Osteoblast (primary cell): ENCODE measurements around the gene TRIM56. TPM values are rescaled to one million over a fixed set of nuclear protein-coding genes. Genes with fewer than 3 reads are reported as not detected.
"Not testable (repeated sequence)": the region's sequence is repeated elsewhere in the genome, so short reads cannot be mapped to it uniquely, and the experiment has no call there.

Source experiments
- DNase-seq: peaks from one replicate; pipeline ENCODE4 v3.0.0; 2011; ENCODE audit warnings: low spot score, mixed read lengths; ENCODE audit not compliant: insufficient read length; ENCODE audit errors: missing footprints
- H2AFZ ChIP-seq: 2 replicates; pipeline ENCODE4 v1.6.0; 2011; ENCODE audit warnings: mild to moderate bottlenecking, low read length
- H3K27ac ChIP-seq: 2 replicates; pipeline ENCODE4 v1.5.1; 2011; ENCODE audit warnings: mild to moderate bottlenecking, low read depth, low read length, moderate library complexity
- H3K27me3 ChIP-seq: 2 replicates; pipeline ENCODE4 v1.6.0; 2012; ENCODE audit warnings: mild to moderate bottlenecking, control low read depth, inconsistent platforms, low read length, moderate library complexity; ENCODE audit not compliant: insufficient read depth
- H3K36me3 ChIP-seq: 2 replicates; pipeline ENCODE4 v1.5.1; 2011; ENCODE audit warnings: mild to moderate bottlenecking, low read length, control low read depth, moderate library complexity; ENCODE audit not compliant: insufficient read depth
- H3K4me1 ChIP-seq: 2 replicates; pipeline ENCODE4 v1.5.1; 2011; ENCODE audit warnings: mild to moderate bottlenecking, low read length, control low read depth, moderate library complexity; ENCODE audit not compliant: insufficient read depth
- H3K4me2 ChIP-seq: 2 replicates; pipeline ENCODE4 v1.6.0; 2011; ENCODE audit warnings: mild to moderate bottlenecking, low read length; ENCODE audit not compliant: insufficient read depth
- H3K4me3 ChIP-seq: fragments of 200-600 bp; sonication (generic); 3 replicates; pipeline ENCODE4 v1.5.1; 2012; ENCODE audit warnings: mild to moderate bottlenecking, low read length, inconsistent platforms; ENCODE audit not compliant: insufficient read depth
- H3K79me2 ChIP-seq: 2 replicates; pipeline ENCODE4 v1.6.0; 2012; ENCODE audit warnings: mild to moderate bottlenecking, low read length, control low read depth, inconsistent platforms; ENCODE audit not compliant: insufficient read depth
- H3K9me3 ChIP-seq: 2 replicates; pipeline ENCODE4 v1.5.1; 2011; ENCODE audit warnings: low read depth, low read length, control low read depth
- H4K20me1 ChIP-seq: 2 replicates; pipeline ENCODE4 v1.6.0; 2012; ENCODE audit warnings: mild to moderate bottlenecking, low read length, control low read depth; ENCODE audit not compliant: insufficient read depth
- total RNA-seq: library from RNA; depleted of rRNA; stranded (reverse); fragments of >200 nt; gene quantifications from 2 replicates; pipeline ENCODE4 v1.2.3, GENCODE V29; 2012
- TF ChIP-seq, protein P1 (sequence below): IDR thresholded peaks from 2 replicates; pipeline ENCODE4 v1.5.1; 2011; ENCODE audit warnings: mild to moderate bottlenecking, low read depth, low read length, moderate library complexity; ENCODE audit errors: extremely low read depth

Gene TRIM56, protein sequence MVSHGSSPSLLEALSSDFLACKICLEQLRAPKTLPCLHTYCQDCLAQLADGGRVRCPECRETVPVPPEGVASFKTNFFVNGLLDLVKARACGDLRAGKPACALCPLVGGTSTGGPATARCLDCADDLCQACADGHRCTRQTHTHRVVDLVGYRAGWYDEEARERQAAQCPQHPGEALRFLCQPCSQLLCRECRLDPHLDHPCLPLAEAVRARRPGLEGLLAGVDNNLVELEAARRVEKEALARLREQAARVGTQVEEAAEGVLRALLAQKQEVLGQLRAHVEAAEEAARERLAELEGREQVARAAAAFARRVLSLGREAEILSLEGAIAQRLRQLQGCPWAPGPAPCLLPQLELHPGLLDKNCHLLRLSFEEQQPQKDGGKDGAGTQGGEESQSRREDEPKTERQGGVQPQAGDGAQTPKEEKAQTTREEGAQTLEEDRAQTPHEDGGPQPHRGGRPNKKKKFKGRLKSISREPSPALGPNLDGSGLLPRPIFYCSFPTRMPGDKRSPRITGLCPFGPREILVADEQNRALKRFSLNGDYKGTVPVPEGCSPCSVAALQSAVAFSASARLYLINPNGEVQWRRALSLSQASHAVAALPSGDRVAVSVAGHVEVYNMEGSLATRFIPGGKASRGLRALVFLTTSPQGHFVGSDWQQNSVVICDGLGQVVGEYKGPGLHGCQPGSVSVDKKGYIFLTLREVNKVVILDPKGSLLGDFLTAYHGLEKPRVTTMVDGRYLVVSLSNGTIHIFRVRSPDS
- total RNA-seq: 13.8 and 14.7 TPM in 2 replicates

DNA sequence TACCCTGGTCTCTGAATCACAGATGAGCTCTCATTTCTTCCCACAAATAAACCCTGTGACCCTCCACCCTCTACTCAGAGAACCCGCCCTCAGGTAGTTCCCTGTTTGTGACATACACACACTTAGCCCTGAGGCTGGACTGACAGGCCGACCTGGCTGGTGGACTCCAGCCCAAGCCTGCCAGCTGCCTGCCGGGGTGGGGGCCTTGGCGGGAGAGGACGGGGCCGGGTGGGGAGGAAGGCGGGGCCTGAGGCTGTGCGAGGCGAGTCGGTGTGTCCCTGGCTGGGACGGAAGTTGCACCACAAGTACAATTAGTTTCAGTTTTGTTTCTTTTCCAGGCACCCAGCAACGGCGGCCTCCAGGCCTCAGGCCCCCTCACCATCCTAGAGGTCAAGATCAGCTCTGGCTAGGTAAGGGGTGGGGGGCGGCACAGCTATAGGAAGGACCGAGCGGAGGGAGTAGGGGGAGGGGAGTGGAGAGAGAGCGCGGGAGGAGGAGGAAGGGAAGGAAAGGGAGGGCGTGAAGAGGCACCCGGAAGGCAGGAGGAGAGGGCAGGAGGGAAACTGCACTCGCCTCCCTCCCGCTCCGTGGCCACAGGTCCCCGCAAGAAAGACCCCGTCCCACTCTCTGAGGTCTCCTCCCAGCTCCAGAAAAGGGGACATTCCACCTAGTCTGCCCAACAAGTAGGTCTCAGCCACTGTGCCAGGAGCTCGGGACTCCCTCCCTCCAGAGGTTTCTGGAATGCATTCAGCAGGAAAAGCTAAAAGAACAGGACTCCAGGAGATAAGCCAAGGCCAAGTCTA lies at the start of gene TRIM56:
TSS of gene TRIM56 (plus strand) at position 320 of the 803 bp plus-strand sequence. CDS start 1,832 bp downstream, outside the sequence.
- Histone ChIP-seq H3K27ac (peak within 1 kb of the TSS; percentile 91), H4K20me1 (no peaks in the 10 kb centered on the region), H3K27me3 (no peaks in the 10 kb centered on the region), H3K36me3 (peaks cover 31% of the 10 kb centered on the region), H3K4me1 (peaks cover 9% of the 10 kb centered on the region), H3K4me3 (peak within 1 kb of the TSS; percentile 97), H2AFZ (peak within 1 kb of the TSS; percentile 94), H3K9me3 (no peaks in the 10 kb centered on the region), H3K4me2 (peak within 1 kb of the TSS; percentile 93), H3K79me2 (peaks cover 48% of the 10 kb centered on the region)
- peak; percentile 98 for DNase-seq
- TF ChIP-seq, protein P1, sequence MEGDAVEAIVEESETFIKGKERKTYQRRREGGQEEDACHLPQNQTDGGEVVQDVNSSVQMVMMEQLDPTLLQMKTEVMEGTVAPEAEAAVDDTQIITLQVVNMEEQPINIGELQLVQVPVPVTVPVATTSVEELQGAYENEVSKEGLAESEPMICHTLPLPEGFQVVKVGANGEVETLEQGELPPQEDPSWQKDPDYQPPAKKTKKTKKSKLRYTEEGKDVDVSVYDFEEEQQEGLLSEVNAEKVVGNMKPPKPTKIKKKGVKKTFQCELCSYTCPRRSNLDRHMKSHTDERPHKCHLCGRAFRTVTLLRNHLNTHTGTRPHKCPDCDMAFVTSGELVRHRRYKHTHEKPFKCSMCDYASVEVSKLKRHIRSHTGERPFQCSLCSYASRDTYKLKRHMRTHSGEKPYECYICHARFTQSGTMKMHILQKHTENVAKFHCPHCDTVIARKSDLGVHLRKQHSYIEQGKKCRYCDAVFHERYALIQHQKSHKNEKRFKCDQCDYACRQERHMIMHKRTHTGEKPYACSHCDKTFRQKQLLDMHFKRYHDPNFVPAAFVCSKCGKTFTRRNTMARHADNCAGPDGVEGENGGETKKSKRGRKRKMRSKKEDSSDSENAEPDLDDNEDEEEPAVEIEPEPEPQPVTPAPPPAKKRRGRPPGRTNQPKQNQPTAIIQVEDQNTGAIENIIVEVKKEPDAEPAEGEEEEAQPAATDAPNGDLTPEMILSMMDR: no peak

DNA sequence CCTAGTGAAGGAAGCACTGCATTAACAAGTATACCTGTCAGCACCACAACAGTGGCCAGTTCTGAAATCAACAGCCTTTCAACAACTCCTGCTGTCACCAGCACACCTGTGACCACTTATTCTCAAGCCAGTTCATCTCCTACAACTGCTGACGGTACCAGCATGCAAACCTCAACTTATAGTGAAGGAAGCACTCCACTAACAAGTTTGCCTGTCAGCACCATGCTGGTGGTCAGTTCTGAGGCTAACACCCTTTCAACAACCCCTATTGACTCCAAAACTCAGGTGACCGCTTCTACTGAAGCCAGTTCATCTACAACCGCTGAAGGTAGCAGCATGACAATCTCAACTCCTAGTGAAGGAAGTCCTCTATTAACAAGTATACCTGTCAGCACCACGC lies 49.3 kb upstream of the TRIM56 start:
- TF ChIP-seq, protein P1: no peak
- no peak for DNase-seq
- Histone ChIP-seq H3K4me3 (no peak overlapping the region), H3K9me3 (no peaks in the 10 kb centered on the region), H3K4me2 (no peak overlapping the region), H3K79me2 (no peaks in the 10 kb centered on the region), H3K36me3 (no peaks in the 10 kb centered on the region), H2AFZ (no peak overlapping the region), H3K27me3 (peaks cover 6% of the 10 kb centered on the region), H4K20me1 (no peaks in the 10 kb centered on the region), H3K27ac (no peak overlapping the region), H3K4me1 (no peaks in the 10 kb centered on the region)

DNA sequence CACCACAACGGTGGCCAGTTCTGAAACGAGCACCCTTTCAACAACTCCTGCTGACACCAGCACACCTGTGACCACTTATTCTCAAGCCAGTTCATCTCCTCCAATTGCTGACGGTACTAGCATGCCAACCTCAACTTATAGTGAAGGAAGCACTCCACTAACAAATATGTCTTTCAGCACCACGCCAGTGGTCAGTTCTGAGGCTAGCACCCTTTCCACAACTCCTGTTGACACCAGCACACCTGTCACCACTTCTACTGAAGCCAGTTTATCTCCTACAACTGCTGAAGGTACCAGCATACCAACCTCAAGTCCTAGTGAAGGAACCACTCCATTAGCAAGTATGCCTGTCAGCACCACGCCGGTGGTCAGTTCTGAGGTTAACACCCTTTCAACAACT lies 44.0 kb upstream of the TRIM56 start:
- H2AFZ ChIP-seq, H3K4me3 ChIP-seq, H4K20me1 ChIP-seq, DNase-seq, H3K79me2 ChIP-seq, H3K4me1 ChIP-seq, H3K4me2 ChIP-seq, H3K27ac ChIP-seq, H3K9me3 ChIP-seq, H3K36me3 ChIP-seq, H3K27me3 ChIP-seq: not testable (repeated sequence)

DNA sequence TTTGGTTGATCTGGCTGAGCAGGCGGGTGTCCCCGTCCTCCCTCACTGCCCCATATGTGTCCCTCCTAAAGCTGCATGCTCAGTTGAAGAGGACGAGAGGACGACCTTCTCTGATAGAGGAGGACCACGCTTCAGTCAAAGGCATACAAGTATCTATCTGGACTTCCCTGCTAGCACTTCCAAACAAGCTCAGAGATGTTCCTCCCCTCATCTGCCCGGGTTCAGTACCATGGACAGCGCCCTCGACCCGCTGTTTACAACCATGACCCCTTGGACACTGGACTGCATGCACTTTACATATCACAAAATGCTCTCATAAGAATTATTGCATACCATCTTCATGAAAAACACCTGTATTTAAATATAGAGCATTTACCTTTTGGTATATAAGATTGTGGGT lies 26.9 kb upstream of the TRIM56 start:
- no peaks in the 10 kb centered on the region for H3K79me2 ChIP-seq
- H3K9me3 ChIP-seq: no peaks in the 10 kb centered on the region
- H3K27me3 ChIP-seq: peaks cover 25% of the 10 kb centered on the region
- no peak overlapping the region for H3K27ac ChIP-seq
- DNase-seq: peak; percentile 74
- no peaks in the 10 kb centered on the region for H4K20me1 ChIP-seq
- no peaks in the 10 kb centered on the region for H3K36me3 ChIP-seq
- TF ChIP-seq, protein P1: no peak
- no peak overlapping the region for H2AFZ ChIP-seq
- no peak overlapping the region for H3K4me2 ChIP-seq
- no peaks in the 10 kb centered on the region for H3K4me1 ChIP-seq
- H3K4me3 ChIP-seq: no peak overlapping the region
